SW480 (cell line): ENCODE results near the gene CCDC68.
"Not testable (repeated sequence)": the region's sequence is repeated elsewhere in the genome, so short reads cannot be mapped to it uniquely, and the experiment has no call there.

Experiments
- DNase-seq: peaks from one replicate; pipeline ENCODE4 v3.0.0-alpha.2; 2016; ENCODE audit warnings: low spot score

CCDC68 gene, protein sequence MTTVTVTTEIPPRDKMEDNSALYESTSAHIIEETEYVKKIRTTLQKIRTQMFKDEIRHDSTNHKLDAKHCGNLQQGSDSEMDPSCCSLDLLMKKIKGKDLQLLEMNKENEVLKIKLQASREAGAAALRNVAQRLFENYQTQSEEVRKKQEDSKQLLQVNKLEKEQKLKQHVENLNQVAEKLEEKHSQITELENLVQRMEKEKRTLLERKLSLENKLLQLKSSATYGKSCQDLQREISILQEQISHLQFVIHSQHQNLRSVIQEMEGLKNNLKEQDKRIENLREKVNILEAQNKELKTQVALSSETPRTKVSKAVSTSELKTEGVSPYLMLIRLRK

DNA sequence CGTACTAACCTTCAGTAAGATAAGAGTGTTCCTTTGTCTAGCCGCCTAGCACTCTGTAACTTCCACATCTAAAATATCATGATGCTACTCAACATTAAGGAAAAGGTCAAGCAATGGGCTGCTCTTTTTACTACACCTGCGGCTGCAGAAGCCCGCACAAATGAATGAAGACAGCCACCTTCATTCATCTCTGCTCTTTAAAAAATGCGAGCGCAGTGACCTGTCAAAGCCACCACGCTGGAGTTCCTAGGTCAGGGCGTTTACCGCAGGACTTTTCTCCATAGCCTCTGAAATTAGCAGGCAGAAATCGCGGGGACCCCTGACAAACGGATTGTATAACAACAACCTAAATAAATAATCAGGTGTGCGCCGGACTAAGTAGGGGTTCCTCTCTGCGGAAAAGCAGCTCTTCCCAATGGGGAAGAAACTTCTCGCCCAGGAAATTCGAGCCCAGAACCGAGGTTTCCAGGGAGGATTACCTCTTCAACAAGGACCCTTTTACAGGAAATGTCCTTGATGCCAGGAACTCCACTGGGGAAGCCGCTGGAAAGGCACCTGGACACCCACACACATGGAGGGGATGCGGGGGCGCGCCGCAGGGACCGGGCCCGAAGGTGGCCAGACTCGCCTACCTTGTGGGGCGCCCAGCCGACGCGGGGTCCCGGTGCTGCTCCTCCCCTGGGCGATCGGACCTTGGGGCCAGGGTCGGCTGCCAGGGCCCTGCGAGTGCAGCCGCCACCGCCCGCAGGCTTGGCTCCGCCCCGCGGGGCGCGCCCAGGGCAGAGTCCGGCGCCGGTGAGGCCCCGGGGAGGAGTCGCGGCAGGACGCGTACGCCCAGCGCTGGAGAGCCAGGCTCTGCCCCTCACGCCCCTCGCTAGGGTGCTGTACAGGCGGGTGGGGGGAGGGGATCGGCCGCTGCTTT, at the start of gene CCDC68:
TSS of gene CCDC68 (minus strand) at position 758 of the 922 bp plus-strand sequence. CDS start 16,670 bp downstream, outside the sequence.
- DNase-seq: peak; percentile 33

GRCh38 chr18:55007602-55008001, 48.3 kb upstream of the CCDC68 start:
- DNase-seq: no peak

GRCh38 chr18:55003695-55004094, 44.4 kb upstream of the CCDC68 start:
- DNase-seq: no peak

DNA sequence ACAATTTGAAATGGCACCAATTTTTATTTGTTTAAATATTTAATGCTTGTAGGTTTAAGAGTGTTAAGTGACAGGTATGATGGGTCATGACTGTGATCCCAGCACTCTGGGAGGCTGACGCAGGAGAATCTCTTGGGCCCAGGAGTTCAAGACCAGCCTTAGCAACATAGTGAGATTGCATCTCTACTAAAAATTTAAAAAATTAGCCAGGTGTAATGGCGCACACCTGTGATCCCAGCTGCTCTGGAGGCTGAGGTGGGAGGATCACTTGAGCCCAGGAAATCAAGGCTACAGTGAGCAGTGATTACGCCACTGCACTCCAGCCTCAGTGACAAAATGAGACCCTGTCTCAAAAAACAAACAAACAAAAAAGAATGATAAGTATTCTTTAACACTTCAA, 43.0 kb upstream of the CCDC68 start:
- no peak for DNase-seq

DNA sequence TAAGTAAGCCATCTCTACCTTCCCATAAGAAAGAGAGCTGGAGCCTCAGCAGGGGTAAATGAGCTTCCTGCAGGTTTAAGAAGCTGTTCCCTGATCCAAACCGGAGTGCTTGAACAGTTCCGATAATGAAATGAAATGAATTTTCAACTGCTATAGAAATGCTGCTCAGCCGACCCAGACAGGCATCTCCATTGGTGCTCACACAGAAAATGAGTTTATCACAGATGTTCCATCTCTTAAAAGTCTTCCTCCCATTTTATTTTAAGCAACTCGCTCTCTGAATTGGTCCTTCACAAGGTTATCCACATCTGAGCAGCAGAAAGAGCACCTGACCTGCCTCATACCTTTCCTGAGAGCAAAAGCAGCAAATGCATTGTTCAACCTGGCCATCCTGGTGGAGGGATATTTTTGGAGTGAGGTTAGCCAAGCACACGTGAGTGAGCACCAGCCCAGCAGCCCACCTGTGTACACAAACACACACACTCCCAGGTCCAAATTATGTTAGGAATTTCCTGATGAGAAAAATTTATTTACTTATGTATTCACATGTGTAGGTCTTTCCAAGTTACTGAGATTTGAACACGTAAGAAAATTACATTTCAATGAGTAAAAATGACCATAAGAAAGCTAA, 42.2 kb upstream of the CCDC68 start:
- no peak for DNase-seq

DNA sequence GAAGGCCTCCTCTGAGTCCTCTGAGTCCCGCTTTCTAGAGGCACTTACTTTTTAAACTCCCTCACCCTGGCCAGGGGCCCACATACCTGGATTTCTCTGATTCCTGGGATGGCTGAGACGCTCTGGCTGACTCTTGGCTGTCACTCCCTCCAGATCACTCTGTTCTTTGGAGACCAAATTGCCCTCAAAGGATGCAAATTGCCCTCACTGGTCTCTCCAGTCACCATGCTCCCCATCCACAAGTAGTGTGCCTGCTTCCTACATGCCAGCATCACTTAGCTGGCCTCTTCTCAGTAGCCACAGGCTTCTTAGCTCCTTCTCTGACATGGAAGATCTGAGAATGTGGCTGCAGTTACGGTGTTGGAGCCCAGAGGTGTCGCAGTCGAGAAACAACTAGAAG, 41.3 kb upstream of the CCDC68 start:
- DNase-seq: no peak

DNA sequence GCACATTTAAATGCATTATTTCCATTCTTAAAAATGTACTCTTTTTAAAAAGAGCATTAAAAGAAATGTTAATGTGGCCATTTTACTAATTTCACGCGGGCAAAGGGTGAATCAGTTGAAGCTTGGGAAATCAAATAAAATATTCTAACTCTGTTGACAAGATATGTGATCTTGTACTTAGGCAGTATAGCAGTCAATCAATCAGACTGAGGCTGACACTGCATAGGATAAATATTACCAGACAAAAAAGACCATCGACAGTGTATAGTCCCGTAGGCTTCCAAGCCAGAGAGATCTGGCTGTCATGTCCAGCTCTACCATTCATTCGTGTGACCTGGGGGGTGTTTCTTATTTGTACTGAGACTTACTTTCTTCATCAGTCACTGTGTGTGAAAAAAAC, 39.8 kb upstream of the CCDC68 start:
- DNase-seq: no peak

GRCh38 chr18:54995421-54996143, 36.3 kb upstream of the CCDC68 start:
- DNase-seq: no peak

GRCh38 chr18:54991981-54992380, 32.7 kb upstream of the CCDC68 start:
- no peak for DNase-seq

DNA sequence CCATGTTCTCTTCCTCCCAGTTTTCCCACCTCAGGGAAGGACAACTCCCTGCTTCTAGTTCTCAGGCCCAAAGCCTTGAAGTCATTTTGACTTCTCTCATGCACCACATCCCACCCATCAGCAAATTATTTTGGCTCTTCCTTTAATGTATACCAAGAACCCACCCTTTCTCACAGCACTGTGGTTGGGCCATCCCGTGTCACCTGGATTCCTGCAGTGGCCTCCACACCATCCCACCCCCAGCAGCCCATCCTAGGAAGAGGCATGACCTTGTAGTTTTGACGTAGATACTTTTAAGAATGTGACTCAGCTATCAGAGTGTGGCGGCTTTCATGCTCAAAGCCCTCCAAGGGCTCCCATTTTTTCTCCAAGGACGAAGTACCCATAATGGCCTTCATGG, 25.6 kb upstream of the CCDC68 start:
- DNase-seq: no peak

- no peak for DNase-seq
Measured at GRCh38 chr18:54983791-54984190, 24.5 kb upstream of the CCDC68 start.

DNA sequence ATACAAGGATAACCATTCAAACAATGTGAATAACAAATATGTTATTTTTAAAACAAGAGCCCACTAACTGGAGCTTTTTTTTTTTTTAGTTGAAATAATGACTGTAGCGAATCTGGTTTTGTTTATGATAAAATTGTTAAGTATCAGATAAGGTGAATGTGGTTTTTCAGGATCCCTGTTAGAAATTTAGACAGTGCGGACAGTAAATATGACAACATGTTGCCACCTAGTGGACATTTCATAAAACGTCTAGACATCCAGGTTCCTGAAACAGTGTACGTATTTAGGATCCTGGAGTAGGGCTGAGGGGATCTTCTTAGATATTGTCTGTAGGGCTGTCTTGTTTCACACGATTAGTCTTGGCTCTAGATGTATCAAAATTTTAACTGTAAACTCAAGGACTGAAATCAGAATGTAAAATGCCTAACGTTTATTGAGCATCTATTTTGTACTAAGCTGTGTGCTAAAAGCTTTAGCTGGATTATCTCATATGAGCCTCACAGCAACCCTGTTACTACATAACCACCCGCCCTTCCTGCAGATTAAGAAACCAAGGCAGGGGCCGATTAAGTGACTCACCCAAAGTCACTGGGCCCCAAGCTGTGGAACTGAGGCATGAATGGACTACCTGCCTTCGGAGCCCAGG, 23.9 kb upstream of the CCDC68 start:
- peak; percentile 44 for DNase-seq

GRCh38 chr18:54981076-54981475, 21.8 kb upstream of the CCDC68 start:
- DNase-seq: no peak

- DNase-seq: no peak
Measured at GRCh38 chr18:54975598-54975997, 16.3 kb upstream of the CCDC68 start.

DNA sequence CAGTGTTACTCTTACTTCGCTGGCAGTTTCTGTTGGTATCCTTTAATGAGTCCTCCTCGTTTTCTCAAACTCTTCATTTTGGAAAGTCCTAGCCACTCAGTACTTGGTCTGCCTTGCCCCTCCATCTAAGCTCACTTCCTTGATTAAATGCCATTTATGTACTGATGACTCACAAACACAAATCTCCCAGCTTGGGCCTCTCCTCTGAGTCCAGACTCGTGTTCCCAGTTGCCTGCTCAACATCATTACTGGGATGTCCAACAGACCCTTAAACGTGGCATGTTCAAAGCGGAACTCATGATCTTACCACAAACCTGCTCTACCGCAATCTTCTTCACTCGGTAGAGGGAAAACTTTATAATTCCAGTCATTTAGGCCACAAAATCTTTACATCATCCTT, 13.8 kb upstream of the CCDC68 start:
- DNase-seq: no peak

GRCh38 chr18:54968807-54969206, 9.5 kb upstream of the CCDC68 start:
- DNase-seq: no peak

GRCh38 chr18:54968237-54968636, 9.0 kb upstream of the CCDC68 start:
- not testable (repeated sequence) for DNase-seq

DNA sequence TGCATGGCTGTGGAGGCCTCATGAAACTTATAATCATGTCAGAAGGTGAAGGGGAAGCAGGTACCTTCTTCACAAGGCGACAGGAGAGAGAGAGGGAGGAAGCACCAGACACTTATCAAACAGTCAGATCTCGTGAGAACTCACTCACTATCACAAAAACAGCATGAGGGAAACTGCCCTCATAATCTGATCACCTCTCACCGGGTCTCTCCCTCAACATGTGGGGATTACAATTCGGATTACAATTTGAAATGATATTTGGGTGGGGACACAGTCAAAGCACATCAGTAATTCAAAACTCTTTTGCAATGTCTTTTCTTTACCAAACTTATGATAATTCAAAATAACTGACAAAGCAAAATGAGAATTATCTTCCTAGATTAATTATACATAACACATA, 8.5 kb upstream of the CCDC68 start:
- DNase-seq: no peak

DNA sequence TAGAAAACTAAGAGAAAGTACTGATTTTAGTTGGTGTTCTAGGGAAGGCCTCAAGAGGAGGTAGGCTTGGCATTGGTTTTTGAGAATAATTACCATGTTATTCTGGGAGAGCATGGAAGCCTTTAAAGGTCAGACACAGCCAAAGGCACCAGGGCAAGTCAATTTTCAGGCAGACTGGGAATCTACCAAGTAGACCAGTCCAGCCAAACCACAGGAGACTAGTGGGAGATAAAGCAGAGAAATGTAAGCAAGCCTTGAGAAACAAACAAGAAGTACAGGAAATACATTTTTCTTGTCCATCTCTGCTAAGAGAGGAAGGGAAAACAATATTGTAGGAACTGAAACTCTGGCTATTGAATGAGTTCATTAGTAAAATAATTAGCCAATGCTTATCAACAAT, 5.5 kb upstream of the CCDC68 start:
- DNase-seq: no peak

DNA sequence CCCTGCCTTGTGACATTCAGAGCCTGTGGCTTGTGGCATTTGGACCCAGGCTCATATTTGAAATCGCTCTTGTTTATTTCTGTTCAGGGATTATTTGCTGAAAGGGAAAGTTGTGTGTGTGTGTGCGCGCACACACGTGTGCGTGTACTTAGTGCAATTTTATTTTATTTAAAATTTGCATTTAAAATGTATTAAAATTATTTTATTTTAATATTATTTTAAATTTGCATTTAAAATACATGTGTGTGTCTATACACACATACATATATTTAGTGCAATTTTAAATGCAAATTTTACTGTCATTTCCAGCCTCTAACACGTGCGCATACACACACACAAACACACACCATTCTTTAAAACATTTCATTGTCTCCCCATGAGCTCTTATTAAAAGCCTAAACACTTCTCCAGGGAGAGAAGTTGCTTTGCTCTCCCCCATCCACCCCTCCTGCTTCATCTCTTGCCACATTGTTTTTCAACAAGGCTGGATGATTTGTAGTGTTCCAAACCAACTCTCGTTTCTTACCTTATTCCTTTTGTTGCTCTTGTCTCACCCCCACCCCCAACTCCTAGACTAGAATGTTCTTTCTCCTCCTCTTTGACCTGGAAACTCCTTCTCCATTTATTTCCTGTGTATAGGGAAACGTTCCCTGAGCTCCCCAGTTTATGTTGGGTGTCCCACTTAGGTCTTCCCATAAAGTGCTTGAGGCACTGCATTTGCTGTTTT, 3.8 kb upstream of the CCDC68 start:
- DNase-seq: no peak

GRCh38 chr18:54961868-54962267, 2.6 kb upstream of the CCDC68 start:
- no peak for DNase-seq
